ENCODE measurements around the gene PCDH15. TPM values are rescaled to one million over a fixed set of nuclear protein-coding genes. Genes with fewer than 3 reads are reported as not detected.

PCDH15 gene
- total and polyA plus RNA-seq, 2 of the 8 experiments (the other 6 are each of a cell fraction or from before 2014, with no cell fraction given): 0.11 TPM; not detected in 1

DNA sequence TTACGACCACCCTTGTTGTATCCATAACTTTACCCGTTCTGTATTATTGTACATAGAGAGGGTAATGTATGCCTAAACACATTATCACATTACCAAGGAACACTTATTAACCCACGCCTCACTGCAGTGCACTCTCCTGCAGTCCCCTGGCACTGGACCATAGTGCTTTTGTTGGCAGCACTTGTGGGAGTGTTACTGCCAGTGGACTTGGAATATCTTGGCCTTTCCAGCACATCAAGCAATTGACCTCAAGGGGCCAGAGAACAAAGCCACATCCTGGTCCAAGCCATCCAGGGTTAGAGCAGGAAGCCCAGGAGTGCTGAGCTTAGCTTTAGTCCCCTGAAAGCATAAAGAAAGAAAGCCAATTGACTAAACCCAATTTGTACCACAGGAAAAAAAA lies 304.2 kb downstream of the PCDH15 start:
- Histone ChIP-seq H3K27ac (ENCODE audit: low read depth, low read length) (no peak overlapping the region), H2BK15ac (ENCODE audit: low read length) (no peak overlapping the region), H3K56ac (replicated peaks; ENCODE audit: insufficient read length, low read depth, low read length) (no peak overlapping the region), H2BK120ac (replicated peaks; ENCODE audit: low read depth, low read length) (no peak overlapping the region), H3K27me3 (replicated peaks in 1 of 4; ENCODE audit: control insufficient read depth in 3 of 4, extremely low read depth in 1 of 4, insufficient read depth in 3 of 4, low read length in 3 of 4) (no peaks in the 10 kb centered on the region), H4K20me1 (replicated peaks in 1 of 2; ENCODE audit: control insufficient read depth in 1 of 2, insufficient read depth in 2 of 2, low read length in 2 of 2) (no peaks in the 10 kb centered on the region), H3K9ac (replicated peaks in 1 of 4; ENCODE audit: extremely low read depth in 1 of 4, low read depth in 3 of 4, low read length in 3 of 4) (no peak overlapping the region), H2AK5ac (ENCODE audit: low read depth, low read length) (no peak overlapping the region), H3K4me1 (replicated peaks in 1 of 4; ENCODE audit: control insufficient read depth in 3 of 4, insufficient read depth in 4 of 4, low read length in 3 of 4) (no peaks in the 10 kb centered on the region), H2BK12ac (ENCODE audit: low read depth, low read length) (no peak overlapping the region), H4K91ac (replicated peaks; ENCODE audit: insufficient read length, low read length) (no peak overlapping the region), H2AFZ (ENCODE audit: low read length) (no peak overlapping the region), H3K23ac (ENCODE audit: insufficient read length) (no peak overlapping the region), H3K79me2 (ENCODE audit: control insufficient read depth in 1 of 2, insufficient read depth in 2 of 2, low read length in 2 of 2) (no peaks in the 10 kb centered on the region), H3K9me3 (ENCODE audit: insufficient read depth in 2 of 2, low read depth in 1 of 2, low read length in 1 of 2) (no peaks in the 10 kb centered on the region), H3K4ac (replicated peaks; ENCODE audit: insufficient read length, low read depth, low read length) (no peak overlapping the region), H4K5ac (ENCODE audit: insufficient read length, low read depth, low read length) (no peak overlapping the region), H3K36me3 (ENCODE audit: control insufficient read depth in 2 of 4, insufficient read depth in 4 of 4, low read length in 3 of 4) (no peaks in the 10 kb centered on the region), H3K4me3 (ENCODE audit: extremely low read depth in 1 of 4, insufficient read depth in 2 of 4, low read depth in 3 of 4, low read length in 4 of 4) (no peak overlapping the region), H3K23me2 (ENCODE audit: low read depth, low read length) (no peaks in the 10 kb centered on the region), H3K4me2 (ENCODE audit: insufficient read depth in 1 of 2, low read depth in 2 of 2, low read length in 2 of 2) (no peak overlapping the region), H3K14ac (ENCODE audit: insufficient read length) (no peak overlapping the region), H4K8ac (ENCODE audit: extremely low read depth, insufficient read depth, low read length) (no peak overlapping the region), H3K79me1 (ENCODE audit: low read depth, low read length) (no peaks in the 10 kb centered on the region), H2BK5ac (ENCODE audit: low read depth, low read length) (no peak overlapping the region), H3K18ac (ENCODE audit: extremely low read depth, low read length) (no peak overlapping the region), H2BK20ac (ENCODE audit: low read length) (no peak overlapping the region)
- CTCF ChIA-PET (ENCODE audit: partially characterized antibody): no interaction called here
- POLR2A ChIA-PET (ENCODE audit: partially characterized antibody): no interaction called here
- no peak for DNase-seq (ENCODE audit: low read depth in 1 of 2, low spot score in 2 of 2)
- no peak for FAIRE-seq
- 87% methylated on average over 3 of the region's 3 CpGs; no CpG with 5 or more reads in 1 of the 2 experiments for WGBS, 2 experiments (ENCODE audit: extremely low coverage in 1 of 2, insufficient coverage in 1 of 2, insufficient read length in 1 of 2, insufficient replicate concordance in 2 of 2, low coverage in 1 of 2, low lambda C conversion rate in 2 of 2, missing lambda C conversion rate in 1 of 2)
- no peak for TF ChIP-seq SP4 (IDR thresholded peaks at IDR 0.05; ENCODE audit: low read length)
